NB4 (cell line): ENCODE results near the gene IMMP1L.

ENCODE experiments used
- CTCF ChIP-seq: IDR thresholded peaks from one replicate; pipeline ENCODE4 v1.5.1; 2012; ENCODE audit warnings: low read depth, low read length
- MYC ChIP-seq: IDR thresholded peaks from 2 replicates; pipeline ENCODE4 v1.6.1; 2011; ENCODE audit warnings: low read depth, low read length
- POLR2A ChIP-seq: IDR thresholded peaks from 2 replicates; pipeline ENCODE4 v1.6.1; 2011; ENCODE audit warnings: mild to moderate bottlenecking; ENCODE audit not compliant: insufficient read length; ENCODE audit errors: extremely low read depth
- TF ChIP-seq, protein P1 (sequence below): IDR thresholded peaks from 2 replicates; pipeline ENCODE4 v1.6.1; 2011; ENCODE audit warnings: low read depth, low read length

GRCh38 chr11:31424652-31425051, 84.8 kb downstream of the IMMP1L start:
- TF ChIP-seq CTCF (no peak), POLR2A (no peak), MYC (no peak)
- TF ChIP-seq, protein P1, sequence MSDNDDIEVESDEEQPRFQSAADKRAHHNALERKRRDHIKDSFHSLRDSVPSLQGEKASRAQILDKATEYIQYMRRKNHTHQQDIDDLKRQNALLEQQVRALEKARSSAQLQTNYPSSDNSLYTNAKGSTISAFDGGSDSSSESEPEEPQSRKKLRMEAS: no peak
